Measurements from ENCODE around the gene NUP210L.
"Not testable (repeated sequence)": the region's sequence is repeated elsewhere in the genome, so short reads cannot be mapped to it uniquely, and the experiment has no call there.

DNA sequence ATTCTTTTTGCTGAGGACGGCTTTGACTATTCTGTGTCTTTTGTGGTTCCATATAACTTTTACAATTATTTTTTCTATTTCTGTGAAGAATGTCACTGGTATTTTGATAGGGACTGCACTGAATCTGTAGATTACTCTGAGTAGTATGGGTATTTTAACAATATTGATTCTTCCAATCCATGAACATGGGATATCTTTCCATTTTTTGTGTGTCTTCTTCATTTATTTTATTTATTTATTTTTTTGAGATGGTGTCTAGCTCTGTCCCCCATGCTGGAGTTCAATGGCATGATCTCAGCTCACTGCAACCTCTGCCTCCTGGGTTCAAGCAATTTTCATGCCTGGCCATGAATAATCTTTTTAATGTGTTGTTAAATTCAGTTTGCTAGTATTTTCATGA, 121.2 kb downstream of the NUP210L start:
- TF ChIP-seq, protein P1, sequence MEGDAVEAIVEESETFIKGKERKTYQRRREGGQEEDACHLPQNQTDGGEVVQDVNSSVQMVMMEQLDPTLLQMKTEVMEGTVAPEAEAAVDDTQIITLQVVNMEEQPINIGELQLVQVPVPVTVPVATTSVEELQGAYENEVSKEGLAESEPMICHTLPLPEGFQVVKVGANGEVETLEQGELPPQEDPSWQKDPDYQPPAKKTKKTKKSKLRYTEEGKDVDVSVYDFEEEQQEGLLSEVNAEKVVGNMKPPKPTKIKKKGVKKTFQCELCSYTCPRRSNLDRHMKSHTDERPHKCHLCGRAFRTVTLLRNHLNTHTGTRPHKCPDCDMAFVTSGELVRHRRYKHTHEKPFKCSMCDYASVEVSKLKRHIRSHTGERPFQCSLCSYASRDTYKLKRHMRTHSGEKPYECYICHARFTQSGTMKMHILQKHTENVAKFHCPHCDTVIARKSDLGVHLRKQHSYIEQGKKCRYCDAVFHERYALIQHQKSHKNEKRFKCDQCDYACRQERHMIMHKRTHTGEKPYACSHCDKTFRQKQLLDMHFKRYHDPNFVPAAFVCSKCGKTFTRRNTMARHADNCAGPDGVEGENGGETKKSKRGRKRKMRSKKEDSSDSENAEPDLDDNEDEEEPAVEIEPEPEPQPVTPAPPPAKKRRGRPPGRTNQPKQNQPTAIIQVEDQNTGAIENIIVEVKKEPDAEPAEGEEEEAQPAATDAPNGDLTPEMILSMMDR (IDR thresholded peaks at IDR 0.05) = not testable (repeated sequence)
- TF ChIP-seq EZH2 (IDR thresholded peaks at IDR 0.05) = not testable (repeated sequence)
